GM19468 (cell line): ENCODE data around the gene MGST1.

Experiments
- ATAC-seq: cut with Tn5 transposase; IDR thresholded peaks from one replicate; pipeline ENCODE4 v1.9.1; 2021; ENCODE audit warnings: mild to moderate bottlenecking, moderate library complexity, moderate number of reproducible peaks; ENCODE audit not compliant: unreplicated experiment; ENCODE audit errors: extremely low read depth

The MGST1 gene

GRCh38 chr12:16347391-16348298 is at the start of gene MGST1:
Gene MGST1, plus strand, starts transcription at chr12:16347645. Its CDS starts 6,608 bp downstream, at chr12:16354253.
- ATAC-seq, result no peak

- no peak for ATAC-seq
These were observed 48.0 kb upstream of the MGST1 start for GRCh38 chr12:16299403-16299802.

- ATAC-seq, result no peak
These were observed 47.3 kb upstream of the MGST1 start for GRCh38 chr12:16300122-16300521.

GRCh38 chr12:16300736-16301135 is 46.7 kb upstream of the MGST1 start:
- no peak for ATAC-seq

- ATAC-seq, result no peak
These were observed 43.5 kb upstream of the MGST1 start for GRCh38 chr12:16303939-16304338.

- ATAC-seq, result no peak
These were observed 39.5 kb upstream of the MGST1 start for GRCh38 chr12:16307856-16308475.

- no peak for ATAC-seq
These were observed 36.5 kb upstream of the MGST1 start for GRCh38 chr12:16310934-16311333.

GRCh38 chr12:16323010-16323409 is 24.4 kb upstream of the MGST1 start:
- no peak for ATAC-seq

- ATAC-seq, result no peak
These were observed 23.8 kb upstream of the MGST1 start for GRCh38 chr12:16323638-16324037.

GRCh38 chr12:16324272-16324671 is 23.2 kb upstream of the MGST1 start:
- ATAC-seq, result no peak

GRCh38 chr12:16324772-16325171 is 22.7 kb upstream of the MGST1 start:
- no peak for ATAC-seq

- no peak for ATAC-seq
These were observed 22.0 kb upstream of the MGST1 start for GRCh38 chr12:16325426-16325825.

GRCh38 chr12:16327963-16328362 is 19.5 kb upstream of the MGST1 start:
- no peak for ATAC-seq

GRCh38 chr12:16329594-16329993 is 17.9 kb upstream of the MGST1 start:
- no peak for ATAC-seq

- no peak for ATAC-seq
These were observed 16.9 kb upstream of the MGST1 start for GRCh38 chr12:16330560-16330959.

- no peak for ATAC-seq
These were observed 15.4 kb upstream of the MGST1 start for GRCh38 chr12:16331998-16332397.

GRCh38 chr12:16335838-16336237 is 11.6 kb upstream of the MGST1 start:
- no peak for ATAC-seq

- ATAC-seq, result no peak
These were observed 3.2 kb upstream of the MGST1 start for GRCh38 chr12:16344269-16344668.

GRCh38 chr12:16345105-16345504 is 2.3 kb upstream of the MGST1 start:
- ATAC-seq, result no peak

GRCh38 chr12:16346958-16347357 is 487 bp upstream of the MGST1 start:
- no peak for ATAC-seq

GRCh38 chr12:16348435-16349130 is 1.1 kb downstream of the MGST1 start:
- no peak for ATAC-seq
